Stimulated activated CD4-positive, alpha-beta T cell treated with anti-CD3 and anti-CD28 coated beads, Interleukin-2, amount 100 ng/mL, for 48 hours (primary cell): ENCODE results near the gene UBE2C.

Experiments used
- DNase-seq, 2 donors: peaks; one replicate each; pipeline ENCODE4 v3.0.0-alpha.2; 2020

Gene UBE2C

DNA sequence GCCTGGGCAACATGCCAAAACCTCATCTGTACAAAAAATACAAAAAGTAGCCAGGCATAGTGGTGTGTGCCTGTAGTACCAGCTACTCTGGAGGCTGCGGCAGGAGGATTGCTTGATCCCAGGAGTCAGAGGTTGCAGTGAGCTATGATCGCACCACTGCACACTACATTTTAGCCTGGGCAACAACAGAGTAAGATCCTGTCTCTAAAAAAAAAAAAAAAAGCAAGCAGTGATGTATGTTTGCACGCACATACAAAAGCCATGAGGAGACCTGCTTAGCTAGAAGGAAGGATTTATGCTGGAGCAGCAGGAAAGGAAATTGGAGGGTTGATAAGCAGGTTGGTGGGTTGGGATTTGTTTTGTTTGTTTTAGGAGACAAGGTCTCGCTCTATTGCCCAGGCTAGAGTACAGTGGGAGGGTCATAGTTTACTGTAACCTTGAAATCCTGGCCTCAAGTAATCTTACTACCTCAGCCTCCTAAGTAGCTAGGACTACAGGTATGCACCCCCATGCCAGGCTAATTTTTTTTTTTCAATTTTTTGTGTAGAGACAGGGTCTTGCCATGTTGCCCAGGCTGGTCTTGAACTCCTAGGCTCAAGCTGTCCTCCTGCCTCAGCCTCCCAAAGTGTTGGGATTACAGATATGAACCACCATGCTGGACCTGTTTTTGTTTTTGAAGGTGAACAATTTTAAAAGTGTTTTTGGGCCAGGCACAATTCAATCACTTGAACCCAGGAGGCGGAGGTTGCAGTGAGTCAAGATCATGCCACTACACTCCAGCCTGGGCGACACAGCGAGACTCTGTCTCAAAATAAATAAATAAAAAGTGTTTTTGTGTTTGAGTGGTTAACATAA, 49.0 kb downstream of the UBE2C start:
- DNase-seq = no peak

- DNase-seq = no peak
Measured at GRCh38 chr20:45863543-45864470, 51.4 kb downstream of the UBE2C start.

- DNase-seq = no peak
Measured at GRCh38 chr20:45866454-45866853, 54.0 kb downstream of the UBE2C start.
